K562 (cell line): ENCODE measurements around the gene SERPIND1. TPM values are rescaled to one million over a fixed set of nuclear protein-coding genes. Genes with fewer than 3 reads are reported as not detected.

Experiments
- ATAC-seq: fragments of 200-7000 bp; cut with Tn5 transposase; 3 replicates; pipeline ENCODE4 v1.9.1; 2020; ENCODE audit warnings: moderate library complexity
- BruUV-seq: library from RNA; stranded (reverse); fragments of 400-500 nt; replicated peaks from 2 replicates; lab custom pipeline; 2021; lab: Mats Ljungman, UMichigan
- CTCF ChIA-PET: fragments of 300-600 bp; formaldehyde crosslinking; extraction: SDS; loops from one replicate; lab custom pipeline; 2021; ENCODE audit warnings: low intra/inter-chr PET ratio; lab: Yijun Ruan, JAX
- POLR2A ChIA-PET: fragments of 300-600, 350-650 bp; sonication (Branson Sonifier 250); formaldehyde crosslinking; extraction: SDS; loops from one replicate; lab custom pipeline; 2021; ENCODE audit warnings: antibody characterized with exemption, inconsistent platforms; lab: Yijun Ruan, JAX
- DNase-seq, 4 experiments: peaks; one replicate each; pipeline versions ENCODE4 v3.0.0 to v3.0.0-alpha.2; 2011 to 2018; ENCODE audit warnings: low spot score in 3 of 4, mixed read lengths in 3 of 4; ENCODE audit errors: extremely low read depth in 1 of 4
- FAIRE-seq: peaks from 2 replicates; lab custom pipeline; 2011; peaks lifted over from hg19 to GRCh38; lab: Jason Lieb, UNC
- H2AFZ ChIP-seq: 2 replicates; pipeline ENCODE4 v1.6.0; 2011; ENCODE audit warnings: low read depth, low read length, control low read depth, inconsistent platforms
- H3K27ac ChIP-seq: fragments of 200-600 bp; 3 replicates; pipeline ENCODE4 v1.8.0; 2011; ENCODE audit warnings: low read depth, mild to moderate bottlenecking, control low read depth, inconsistent platforms, low read length, moderate library complexity, mixed read lengths; ENCODE audit errors: extremely low read depth
- H3K27me3 ChIP-seq, 2 experiments: fragments of 300-600 bp in 1 of 2; 2 replicates in 1 of 2; 3 replicates in 1 of 2; pipeline versions ENCODE4 v1.6.0 to v1.8.0; 2011; ENCODE audit warnings: inconsistent platforms in 2 of 2, low read length in 2 of 2, mild to moderate bottlenecking in 1 of 2, mixed read lengths in 1 of 2, moderate library complexity in 1 of 2; ENCODE audit not compliant: control insufficient read depth in 2 of 2, insufficient read depth in 2 of 2
- H3K36me3 ChIP-seq: fragments of 300-600 bp; 3 replicates; pipeline ENCODE4 v1.8.0; 2011; ENCODE audit warnings: mild to moderate bottlenecking, low read length, inconsistent platforms; ENCODE audit not compliant: control insufficient read depth, insufficient read depth
- H3K4me1 ChIP-seq, 2 experiments: fragments of 200-600 bp in 1 of 2; replicated peaks in 1 of 2; 2 replicates in 1 of 2; 3 replicates in 1 of 2; pipeline versions ENCODE4 v1.5.1 to v1.8.0; 2011; ENCODE audit warnings: inconsistent platforms in 2 of 2, low read length in 2 of 2, mild to moderate bottlenecking in 1 of 2, mixed read lengths in 1 of 2, moderate library complexity in 1 of 2; ENCODE audit not compliant: control insufficient read depth in 2 of 2, insufficient read depth in 2 of 2
- H3K4me2 ChIP-seq: 2 replicates; pipeline ENCODE4 v1.6.1; 2011; ENCODE audit warnings: low read length, control low read depth, inconsistent platforms, mixed read lengths; ENCODE audit not compliant: insufficient read depth
- H3K4me3 ChIP-seq: fragments of 200-600 bp; sonication (generic), shearing (Covaris generic); 2 replicates; pipeline ENCODE4 v1.5.1; 2016; ENCODE audit warnings: control low read depth, inconsistent platforms
- H3K79me2 ChIP-seq: fragments of 200-600 bp; 3 replicates; pipeline ENCODE4 v1.8.0; 2011; ENCODE audit warnings: low read length, inconsistent platforms; ENCODE audit not compliant: control insufficient read depth, insufficient read depth
- H3K9ac ChIP-seq, 2 experiments: 2 replicates each; pipeline versions ENCODE4 v1.6.0 to v1.6.1; 2011; ENCODE audit warnings: low read depth in 2 of 2, low read length in 2 of 2, control low read depth in 1 of 2, inconsistent platforms in 1 of 2, mild to moderate bottlenecking in 1 of 2, mixed read lengths in 1 of 2; ENCODE audit not compliant: insufficient read depth in 1 of 2
- H3K9me1 ChIP-seq: one replicate; pipeline ENCODE4 v1.6.0; 2011; ENCODE audit warnings: inconsistent platforms, mild to moderate bottlenecking, low read length, moderate library complexity; ENCODE audit not compliant: control insufficient read depth, insufficient read depth
- H3K9me3 ChIP-seq: replicated peaks from 2 replicates; pipeline ENCODE4 v1.5.1; 2011; ENCODE audit warnings: low read depth, low read length, inconsistent platforms; ENCODE audit not compliant: control insufficient read depth, insufficient read depth
- H4K20me1 ChIP-seq: replicated peaks from 2 replicates; pipeline ENCODE4 v1.6.1; 2011; ENCODE audit warnings: low read length, inconsistent platforms, mixed read lengths; ENCODE audit not compliant: control insufficient read depth, insufficient read depth
- BCL6 ChIP-seq: fragments of 250-450 bp; sonication (Bioruptor Pico); IDR thresholded peaks from 2 replicates; pipeline ENCODE4 v1.4.0; 2020
- CEBPG ChIP-seq, 3 experiments: fragments of 200-800 bp in 1 of 3; sonication (Bioruptor generic) in 1 of 3; sonication (generic) in 1 of 3; formaldehyde crosslinking in 1 of 3; IDR thresholded peaks in 2 of 3; conservative IDR thresholded peaks in 1 of 3; 2 replicates each; pipeline versions ENCODE4 v1.6.1 to v1.8.0; 2016 to 2022; ENCODE audit warnings: missing compliant biosample characterization in 2 of 3, missing genetic modification characterization in 2 of 3, mild to moderate bottlenecking in 1 of 3, missing genetic modification reagents in 1 of 3
- ESRRA ChIP-seq: fragments of 450-650 bp; IDR thresholded peaks from 2 replicates; pipeline ENCODE4 v1.6.1; 2014; ENCODE audit warnings: low read depth, mild to moderate bottlenecking, moderate library complexity, borderline replicate concordance
- FOSL1 ChIP-seq: fragments of 200-800 bp; sonication (Bioruptor generic); conservative IDR thresholded peaks from 2 replicates; pipeline ENCODE4 v1.6.1; 2016; ENCODE audit warnings: missing genetic modification characterization, missing compliant biosample characterization
- GATAD2A ChIP-seq: fragments of 450-650 bp; IDR thresholded peaks from 2 replicates; pipeline ENCODE4 v1.6.1; 2017
- HMGXB4 ChIP-seq: sonication (generic); formaldehyde crosslinking; IDR thresholded peaks from 2 replicates; pipeline ENCODE4 v1.8.1; 2023; ENCODE audit warnings: mild to moderate bottlenecking, missing genetic modification reagents
- HNRNPUL1 ChIP-seq: fragments of 200-400 bp; formaldehyde crosslinking; IDR thresholded peaks from 2 replicates; pipeline ENCODE4 v1.6.1; 2017; ENCODE audit warnings: low read length
- PURB ChIP-seq: sonication (generic); formaldehyde crosslinking; IDR thresholded peaks from 2 replicates; pipeline ENCODE4 v1.9.0; 2021; ENCODE audit warnings: low read depth, mild to moderate bottlenecking, missing genetic modification reagents
- RBBP5 ChIP-seq: fragments of 200-600 bp; sonication (generic); IDR thresholded peaks from 2 replicates; pipeline ENCODE4 v1.6.1; 2012; ENCODE audit warnings: borderline replicate concordance, mild to moderate bottlenecking, low read length, control low read depth, inconsistent platforms; ENCODE audit not compliant: insufficient read depth, poor library complexity, severe bottlenecking
- RCOR1 ChIP-seq, 2 experiments: IDR thresholded peaks; 2 replicates each; pipeline ENCODE4 v1.6.1; 2012; ENCODE audit warnings: low read depth in 2 of 2, low read length in 2 of 2, borderline replicate concordance in 1 of 2, improper control_type of control experiment in 1 of 2
- SMAD2 ChIP-seq: fragments of 150-350 bp; IDR thresholded peaks from 2 replicates; pipeline ENCODE4 v1.6.1; 2014; ENCODE audit warnings: low read depth, mild to moderate bottlenecking, low read length
- STAG1 ChIP-seq: sonication (generic); formaldehyde crosslinking; IDR thresholded peaks from 2 replicates; pipeline ENCODE4 v1.5.0; 2020; ENCODE audit warnings: missing genetic modification reagents, borderline replicate concordance
- U2AF2 ChIP-seq: fragments of 200-400 bp; formaldehyde crosslinking; optimal IDR thresholded peaks from 2 replicates; pipeline ENCODE3; 2017; ENCODE audit warnings: low read depth, mild to moderate bottlenecking, low read length
- ZBTB7A ChIP-seq: IDR thresholded peaks from 2 replicates; pipeline ENCODE4 v1.6.1; 2011; ENCODE audit warnings: low read depth, mild to moderate bottlenecking, low read length, moderate library complexity, borderline replicate concordance; ENCODE audit not compliant: control insufficient read depth
- ZFP91 ChIP-seq: sonication (generic); formaldehyde crosslinking; IDR thresholded peaks from 2 replicates; pipeline ENCODE4 v1.8.0; 2022; ENCODE audit warnings: mild to moderate bottlenecking, missing genetic modification reagents
- WGBS: fragments of 100-300 bp; shearing (Covaris generic); methylation state at CpG from one replicate; pipeline ENCODE4 v1.1.6; 2016; ENCODE audit warnings: low coverage, mixed read lengths; ENCODE audit not compliant: insufficient coverage; ENCODE audit errors: missing lambda C conversion rate; 5-methylcytosine and 5-hydroxymethylcytosine counted together
- in situ Hi-C: fragments of 300-500 bp; cut with MboI; formaldehyde crosslinking; loops from 4 replicates; pipeline ENCODE4 v1.15.0; 2018; ENCODE audit warnings: inconsistent platforms, mixed read lengths
- intact Hi-C: fragments of 100-400 bp; cut with micrococcal nuclease; formaldehyde crosslinking; loops from 2 replicates; pipeline ENCODE4 v1.14.2; 2022
- polyA plus RNA-seq, 8 experiments: library from polyadenylated mRNA; depleted of rRNA in 4 of 8; stranded (reverse) in 5 of 8; unstranded in 3 of 8; fragments of >200 nt; fragmentation: Nextera tagmentation in 2 of 8; fragmentation: Illumina TruSeq in 1 of 8; extraction: Ambion mirVana in 2 of 8; extraction: Trizol in 1 of 8; gene quantifications; 2 replicates each; pipeline versions ENCODE4 v1.2.1 to v1.2.3, GENCODE V29; 2011 to 2014; ENCODE audit warnings: inconsistent platforms in 1 of 8, missing spikeins in 1 of 8
- total RNA-seq, 7 experiments: library from RNA; depleted of rRNA in 6 of 7; stranded (reverse); fragments of >200 nt in 6 of 7; fragmentation: Illumina TruSeq in 2 of 7; extraction: Trizol in 2 of 7; gene quantifications; 2 replicates each; pipeline versions ENCODE4 v1.2.1 to v1.2.3, GENCODE V29; 2011 to 2021; ENCODE audit warnings: low replicate concordance in 1 of 7

The SERPIND1 gene
- total and polyA plus RNA-seq, 9 of the 15 experiments (the other 6 are each of a cell fraction or from before 2014, with no cell fraction given) = 0.04 to 0.11 (median 0.09) TPM; not detected in 6

- TF ChIP-seq STAG1 (CRISPR knock-in tag) (peak; percentile 33; the same call in 1 of the 2 replicates), PURB (CRISPR knock-in tag) (no peak)
Observed at GRCh38 chr22:20749453-20749852, 24.5 kb upstream of the SERPIND1 start (continued).

- peaks cover 17% of the 10 kb centered on the region for H4K20me1 ChIP-seq
- H3K9ac ChIP-seq = peak overlapping the region in 1 of 2 experiments; percentile 75; a peak in 2 of 4 replicates
- no peaks in the 10 kb centered on the region for H3K79me2 ChIP-seq
- peak in 3 of 4 experiments; percentile 70 to 78 (median 77) for DNase-seq
- no peaks in the 10 kb centered on the region for H3K9me3 ChIP-seq
- no peaks in the 10 kb centered on the region for H3K27me3 ChIP-seq
- peaks cover 4 to 14% of the 10 kb centered on the region in 2 experiments; a peak in 3 of 5 replicates for H3K4me1 ChIP-seq
- H3K27ac ChIP-seq = no peak overlapping the region
- peak; percentile 46 for FAIRE-seq
- WGBS = 66% methylated on average over 9 of the region's 9 CpGs
- H3K4me2 ChIP-seq = no peak overlapping the region
- ChIA-PET CTCF (no interaction called here), POLR2A (interaction anchor here (0.5 to 3.0 kb wide), 13 partner anchors 10 to 218 kb away, joined by 3 to 21 read pairs (median 4); no protein-coding TSS in a partner anchor)
- intact Hi-C loops (no loop called here), in situ Hi-C loops (no loop called here)
- H3K4me3 ChIP-seq = no peak overlapping the region
- H3K36me3 ChIP-seq = peaks cover 68% of the 10 kb centered on the region; the same call in 2 of the 3 replicates
- H2AFZ ChIP-seq = no peak overlapping the region
- no TSS peak for BruUV-seq
- no peaks in the 10 kb centered on the region for H3K9me1 ChIP-seq
- peak; percentile 79 for ATAC-seq
- TF ChIP-seq HNRNPUL1 (no peak), ESRRA (no peak), FOSL1 (tag) (peak; percentile 92), HMGXB4 (CRISPR knock-in tag) (0 out of 2 replicates have a peak, but pooled peaks have one; percentile 16), BCL6 (CRISPR knock-in tag) (no peak), GATAD2A (0 out of 2 replicates have a peak, but pooled peaks have one; percentile 26), RCOR1 (IDR thresholded peaks at IDR 0.05; ENCODE audit: borderline replicate concordance in 1 of 2, low read depth in 2 of 2, low read length in 2 of 2) (0 out of 4 replicates have a peak, but pooled peaks of 1 of the 2 experiments have one; percentile 35), CEBPG (CRISPR knock-in tag; IDR thresholded peaks at IDR 0.05) (peak; percentile 6; the same call in 1 of the 2 replicates), CEBPG (tag; conservative IDR thresholded peaks at IDR 0.05 in 1 of 2, IDR thresholded peaks at IDR 0.05 in 1 of 2) (no peak), SMAD2 (no peak), RBBP5 (no peak), ZBTB7A (peak; percentile 8; the same call in 1 of the 2 replicates), U2AF2 (no peak), ZFP91 (CRISPR knock-in tag) (0 out of 2 replicates have a peak, but pooled peaks have one; percentile 12)
Observed at GRCh38 chr22:20750461-20751184, 23.3 kb upstream of the SERPIND1 start.
